DMS 273 treated with DMSO at 0.1 percent for 48 hours (cell line): ENCODE data around the gene DCLRE1C.
"Not testable (repeated sequence)": the region's sequence is repeated elsewhere in the genome, so short reads cannot be mapped to it uniquely, and the experiment has no call there.

Source experiments
- DNase-seq: peaks from one replicate; lab custom pipeline; 2025; lab: John Stamatoyannopoulos, UW

DCLRE1C gene

DNA sequence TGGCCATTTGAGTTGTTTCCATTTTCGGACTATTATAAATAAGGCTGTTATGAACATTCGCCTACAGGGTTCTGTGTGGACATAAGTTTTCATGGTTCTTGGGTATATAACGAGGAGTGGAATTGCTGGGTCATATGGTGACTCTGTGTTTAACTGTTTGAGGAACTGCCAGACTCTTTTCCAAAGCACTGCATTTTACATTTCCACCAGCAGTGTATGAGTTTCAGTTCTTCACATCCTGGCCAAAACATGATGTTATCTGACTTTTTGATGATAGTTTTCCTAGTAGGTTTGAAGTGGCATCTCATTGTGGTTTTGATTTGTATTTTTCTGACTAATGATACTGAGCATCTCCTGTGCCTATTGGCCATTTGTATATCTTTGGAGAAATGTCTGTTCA lies 69.8 kb downstream of the DCLRE1C start:
- DNase-seq: no peak

DNA sequence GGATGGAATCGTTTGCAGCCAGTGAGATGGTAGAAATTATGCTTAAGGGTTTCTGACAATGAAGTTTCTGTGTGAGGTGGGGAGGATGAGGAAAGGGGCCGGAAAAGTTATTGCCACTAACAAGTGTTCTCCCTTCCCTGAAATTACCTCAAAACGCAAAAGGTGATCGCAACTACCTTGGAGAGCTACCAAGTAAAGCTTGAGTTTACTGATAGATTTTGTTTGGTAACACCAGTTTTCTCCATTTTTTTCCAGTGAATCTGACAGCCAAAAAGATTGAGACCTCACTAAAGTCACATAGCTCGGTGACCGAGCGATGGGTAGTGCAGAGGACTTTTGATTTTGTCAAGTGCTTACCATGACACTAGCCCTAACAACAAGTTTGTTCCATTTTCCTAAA lies 73.7 kb downstream of the DCLRE1C start:
- no peak for DNase-seq

DNA sequence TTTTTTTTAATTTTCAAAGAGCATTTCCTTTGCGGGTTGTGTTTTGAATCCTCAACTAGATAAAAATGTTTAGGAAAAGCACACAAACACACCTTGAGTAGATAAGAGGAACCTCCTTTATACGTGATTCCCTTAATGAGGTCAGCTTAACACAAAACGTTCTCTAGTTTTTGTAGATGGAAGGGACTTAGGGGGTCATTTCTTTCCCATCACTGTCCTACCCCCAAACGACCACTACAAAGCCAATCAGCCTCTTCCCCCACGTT lies 74.0 kb downstream of the DCLRE1C start:
- no peak for DNase-seq

DNA sequence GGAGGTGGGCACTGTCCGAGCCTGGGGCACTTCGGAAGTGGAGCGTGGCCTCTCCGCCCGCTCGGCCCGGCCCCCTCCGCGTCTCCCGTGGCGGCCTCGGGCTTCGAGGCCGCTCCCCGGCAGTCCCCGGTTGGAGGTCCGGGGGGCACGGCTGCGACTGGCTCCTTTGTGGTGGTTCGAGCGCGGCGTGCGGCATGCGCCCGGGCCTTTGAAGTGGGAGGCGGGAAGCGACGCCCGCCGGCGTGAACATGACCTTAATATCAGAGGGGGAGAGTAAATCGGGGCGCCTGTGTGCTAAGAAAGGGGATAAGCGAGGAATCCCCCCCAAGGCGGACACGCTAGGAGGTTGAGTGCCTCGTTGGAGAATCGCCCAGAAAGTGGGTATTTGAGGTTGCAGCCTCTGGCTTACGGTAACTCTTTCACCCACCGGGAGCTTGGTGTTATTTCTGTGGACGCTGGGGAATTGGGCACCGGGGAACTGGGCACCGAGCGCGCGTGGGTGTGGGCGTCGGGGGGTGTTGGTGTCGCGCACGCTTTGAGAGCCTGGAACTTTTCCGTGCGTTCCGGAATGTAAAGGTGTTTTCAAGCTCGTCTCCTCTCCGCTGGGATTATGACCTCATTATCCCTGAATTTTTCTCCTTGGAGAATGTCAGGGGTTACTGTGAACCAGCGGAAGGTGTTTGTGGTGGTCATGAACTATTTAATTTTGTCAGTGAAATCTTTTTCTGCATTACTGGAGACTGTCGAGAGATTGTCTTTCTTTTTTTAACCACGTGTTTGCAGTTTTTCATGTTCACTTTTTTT lies 74.6 kb downstream of the DCLRE1C start:
- no peak for DNase-seq

DNA sequence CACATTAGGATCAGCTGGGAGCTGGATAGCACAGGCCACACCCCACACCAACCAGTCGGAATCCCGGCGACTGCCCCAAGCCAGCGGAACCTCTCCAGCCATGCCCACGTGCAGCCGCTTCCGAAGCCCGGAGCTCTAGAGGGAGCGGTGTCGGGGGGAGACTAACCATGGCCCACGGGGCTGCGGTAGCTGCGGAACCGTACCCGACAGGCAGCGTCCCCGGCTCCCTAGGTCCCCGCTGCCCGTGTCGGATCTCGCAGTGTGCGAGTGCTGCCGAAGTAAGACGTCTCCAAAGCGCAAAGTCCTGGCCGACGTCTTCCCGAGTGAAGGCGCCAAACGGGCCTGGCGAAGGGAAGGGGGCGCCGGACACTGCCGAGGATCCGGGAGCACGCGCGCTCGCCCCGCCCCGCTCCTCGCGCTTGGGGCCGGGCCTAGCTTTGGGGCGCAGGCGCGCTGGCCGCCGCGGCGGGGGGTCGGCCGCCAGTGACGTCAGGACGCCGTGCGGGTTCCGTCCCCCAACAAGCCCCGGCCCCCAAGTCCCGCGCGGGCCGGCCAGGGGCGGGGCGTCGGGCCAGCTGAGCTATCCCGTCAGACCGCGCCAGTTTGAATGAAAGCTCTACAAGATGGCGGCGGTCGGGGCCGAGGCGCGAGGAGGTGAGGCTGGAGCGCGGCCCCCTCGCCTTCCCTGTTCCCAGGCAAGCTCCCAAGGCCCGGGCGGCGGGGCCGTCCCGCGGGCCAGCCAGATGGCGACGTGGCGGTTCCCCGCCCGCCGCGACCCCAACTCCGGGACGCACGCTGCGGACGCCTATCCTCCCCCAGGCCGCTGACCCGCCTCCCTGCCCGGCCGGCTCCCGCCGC lies 75.4 kb downstream of the DCLRE1C start, which contains the start of gene SUV39H2:
Gene SUV39H2 (plus strand): TSS at position 601 of the 858 bp plus-strand sequence. CDS start 23 bp downstream, at position 624.
- peak; percentile 55 for DNase-seq

DNA sequence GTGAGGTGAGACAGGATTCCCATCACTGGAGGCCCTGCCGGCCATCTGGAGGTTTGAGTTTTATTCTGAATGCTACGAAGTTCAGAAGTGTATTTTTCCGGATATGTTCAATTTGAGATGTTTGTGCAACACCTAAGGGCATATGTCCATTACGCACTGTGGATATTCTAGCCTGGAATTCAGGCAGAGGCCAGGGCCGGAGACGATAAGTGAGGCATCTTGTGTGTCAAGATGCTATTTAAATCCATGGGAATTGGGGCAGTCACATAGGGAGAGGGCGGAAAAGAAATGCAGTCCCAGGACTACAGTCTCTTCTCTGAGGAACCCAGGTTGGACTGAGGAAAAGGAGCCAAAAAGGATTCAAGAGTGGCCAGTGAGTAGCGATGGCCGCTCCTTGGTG lies 77.1 kb downstream of the DCLRE1C start:
- DNase-seq: no peak

DNA sequence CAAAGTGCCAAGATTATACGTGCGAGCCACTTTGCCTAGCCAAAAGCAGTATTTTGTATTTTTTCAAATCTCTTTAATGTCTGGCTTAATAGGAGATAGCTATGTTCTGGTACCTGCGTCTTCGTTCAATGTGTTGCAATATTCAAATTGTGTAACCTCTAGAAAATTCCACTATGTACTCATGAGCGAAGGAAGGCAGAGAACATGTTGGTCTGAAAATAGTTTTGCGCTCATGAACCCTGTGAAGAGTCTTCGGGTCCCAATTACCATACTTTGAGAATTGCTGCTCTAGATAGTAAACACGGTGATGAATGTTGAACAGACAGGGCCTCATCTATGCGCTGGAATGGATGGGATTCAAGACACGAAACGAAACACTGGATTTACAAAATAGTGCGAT lies 78.0 kb downstream of the DCLRE1C start:
- no peak for DNase-seq

DNA sequence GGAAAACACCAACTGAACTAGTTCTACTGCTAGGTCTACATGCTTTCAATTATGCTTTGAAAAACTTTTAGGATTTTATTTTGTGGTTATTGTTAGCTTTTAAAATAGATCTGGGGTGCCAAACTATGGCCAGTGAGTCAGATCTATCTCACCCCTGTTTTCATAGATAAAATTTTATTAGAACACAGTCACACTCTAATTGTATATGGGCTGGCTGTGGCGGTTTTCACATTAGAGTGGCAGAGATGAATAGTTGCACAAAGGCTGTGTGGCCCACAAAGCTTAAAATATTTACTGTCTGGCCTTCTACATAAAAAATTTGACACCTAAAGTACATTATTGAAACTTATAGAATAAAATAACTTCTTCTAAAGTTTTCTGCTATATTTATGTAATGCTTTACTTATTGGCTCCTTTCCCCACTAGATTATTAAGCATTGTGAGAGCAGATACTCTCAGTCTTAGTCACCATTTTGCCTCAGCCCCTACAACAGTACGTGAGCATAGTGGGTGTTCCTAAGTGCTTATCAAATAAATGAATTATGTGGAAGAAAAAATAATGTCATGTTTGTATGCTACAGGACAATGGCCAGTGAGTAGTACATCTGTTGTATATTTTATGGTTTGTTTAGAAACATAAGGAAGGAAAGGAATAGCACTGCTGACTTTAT lies 80.7 kb downstream of the DCLRE1C start:
- DNase-seq: no peak

DNA sequence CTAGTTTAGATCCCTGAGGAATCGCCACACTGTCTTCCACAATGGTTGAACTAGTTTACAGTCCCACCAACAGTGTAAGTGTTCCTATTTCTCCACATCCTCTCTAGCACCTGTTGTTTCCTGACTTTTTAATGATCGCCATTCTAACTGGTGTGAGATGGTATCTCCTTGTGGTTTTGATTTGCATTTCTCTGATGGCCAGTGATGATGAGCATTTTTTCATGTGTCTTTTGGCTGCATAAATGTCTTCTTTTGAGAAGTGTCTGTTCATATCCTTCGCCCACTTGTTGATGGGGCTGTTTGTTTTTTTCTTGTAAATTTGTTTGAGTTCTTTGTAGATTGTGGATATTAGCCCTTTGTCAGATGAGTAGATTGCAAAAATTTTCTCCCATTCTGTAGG lies 89.0 kb downstream of the DCLRE1C start:
- not testable (repeated sequence) for DNase-seq

DNA sequence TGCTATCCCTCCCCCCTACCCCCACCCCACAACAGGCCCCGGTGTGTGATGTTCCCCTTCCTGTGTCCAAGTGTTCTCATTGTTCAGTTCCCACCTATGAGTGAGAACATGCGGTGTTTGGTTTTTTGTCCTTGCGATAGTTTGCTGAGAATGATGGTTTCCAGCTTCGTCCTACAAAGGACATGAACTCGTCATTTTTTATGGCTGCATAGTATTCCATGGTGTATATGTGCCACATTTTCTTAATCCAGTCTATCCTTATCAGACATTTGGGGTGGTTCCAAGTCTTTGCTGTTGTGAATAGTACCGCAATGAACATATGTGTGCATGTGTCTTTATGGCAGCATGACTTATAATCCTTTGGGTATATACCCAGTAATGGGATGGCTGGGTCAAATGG lies 89.4 kb downstream of the DCLRE1C start:
- not testable (repeated sequence) for DNase-seq

DNA sequence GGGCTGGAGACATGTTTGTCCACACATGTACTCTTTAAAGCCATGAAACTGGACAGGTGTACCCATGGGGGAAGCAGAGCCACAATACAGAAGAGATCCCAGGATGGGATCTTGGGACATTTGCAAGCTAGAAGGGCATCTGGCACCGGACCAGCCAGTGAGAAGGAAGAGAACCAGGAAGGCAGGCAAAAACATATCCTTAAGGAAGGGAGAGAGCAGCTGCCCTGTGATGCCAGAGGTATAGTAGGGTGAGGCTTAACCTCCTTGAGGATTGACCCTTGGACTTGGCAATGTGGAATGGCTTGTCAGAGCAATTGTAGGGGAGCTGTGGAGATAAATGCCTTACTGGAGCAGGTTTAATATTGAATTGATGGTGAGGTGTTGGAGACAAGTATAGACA lies 93.1 kb downstream of the DCLRE1C start:
- DNase-seq: no peak

DNA sequence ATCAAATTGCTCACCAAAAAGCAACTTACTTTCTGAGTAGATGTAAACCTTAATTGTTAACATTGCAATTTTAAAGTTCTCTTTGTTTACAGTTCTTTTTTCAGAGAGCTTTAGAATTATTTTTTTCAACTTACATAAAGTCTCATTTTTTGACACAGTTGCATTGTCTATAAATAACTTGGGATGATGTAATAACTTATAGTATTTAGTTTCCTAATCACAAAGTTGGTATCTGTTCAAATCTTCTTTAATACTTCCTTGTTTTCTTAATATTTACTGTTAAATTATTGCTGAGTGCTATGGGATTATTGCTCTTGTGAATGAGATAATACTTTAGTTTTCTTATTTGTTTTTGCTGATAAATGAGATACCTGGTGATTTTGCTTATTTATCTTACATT lies 94.1 kb downstream of the DCLRE1C start:
- DNase-seq: no peak

DNA sequence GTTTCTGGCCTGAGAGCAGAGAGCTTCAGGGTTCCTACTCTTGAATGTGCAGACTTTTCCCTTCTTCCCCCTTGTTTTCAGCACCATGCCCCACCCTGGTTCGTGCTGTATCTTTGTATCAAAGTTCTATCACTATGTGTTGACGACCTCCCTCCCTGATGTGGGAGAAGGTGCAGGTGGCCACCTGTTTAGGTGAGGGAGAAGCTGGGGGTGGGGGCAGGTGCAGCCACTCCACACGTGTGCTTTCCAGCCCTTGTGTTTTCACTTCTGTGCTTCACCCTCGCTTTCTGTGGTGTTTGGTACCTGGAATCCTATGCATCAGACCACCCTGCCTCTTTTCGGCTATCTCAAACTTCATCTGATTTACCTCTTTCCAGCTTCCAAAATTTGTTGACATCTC lies 94.9 kb downstream of the DCLRE1C start:
- DNase-seq: no peak

DNA sequence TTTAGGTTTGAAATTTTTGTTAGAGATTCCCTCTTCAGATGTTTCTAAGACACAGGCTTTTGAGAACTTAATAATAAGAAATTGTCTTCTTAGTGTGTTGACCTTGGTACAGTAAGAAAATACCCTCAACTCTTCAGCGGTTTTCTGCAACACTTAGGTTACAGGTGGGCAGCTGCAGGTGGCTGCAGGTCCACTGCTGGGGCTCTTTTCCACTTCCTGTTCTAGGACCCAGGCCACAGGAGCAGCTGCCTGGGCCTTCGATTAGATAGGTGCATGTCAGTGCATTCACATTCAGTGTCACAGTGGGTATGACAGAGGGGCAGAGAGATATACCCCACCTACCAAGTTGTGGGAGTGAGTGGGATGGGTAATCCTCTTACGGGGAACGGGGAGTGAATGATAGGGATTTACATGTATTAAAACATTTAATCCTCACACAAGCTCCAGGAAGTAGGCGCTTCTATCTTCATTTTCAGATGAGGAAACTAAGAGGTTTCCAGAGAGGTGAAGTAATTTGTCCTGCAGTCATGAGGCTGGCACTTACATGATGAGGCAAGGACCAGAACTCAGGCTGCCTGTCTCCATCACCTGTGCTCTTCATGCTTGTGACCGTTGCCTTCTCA lies 95.4 kb downstream of the DCLRE1C start:
- no peak for DNase-seq

DNA sequence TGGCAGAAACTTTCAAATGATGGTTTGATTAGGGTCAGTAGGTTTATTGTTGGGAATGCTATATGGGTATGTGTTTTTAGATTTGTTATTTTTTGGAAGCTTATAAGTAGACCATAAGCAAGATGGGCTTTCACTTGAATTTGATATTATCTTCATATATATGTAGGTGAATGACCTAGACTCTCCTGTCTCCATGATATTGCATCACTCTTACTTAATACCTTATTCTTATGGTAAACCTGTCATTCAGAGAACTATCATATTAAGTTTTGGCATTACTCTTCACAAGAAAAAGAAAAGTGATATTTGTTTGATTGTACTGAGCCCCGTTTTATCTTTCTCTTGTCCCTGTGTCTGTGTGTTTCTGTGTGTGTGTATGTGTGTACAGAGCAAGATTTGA lies 98.4 kb downstream of the DCLRE1C start:
- no peak for DNase-seq

DNA sequence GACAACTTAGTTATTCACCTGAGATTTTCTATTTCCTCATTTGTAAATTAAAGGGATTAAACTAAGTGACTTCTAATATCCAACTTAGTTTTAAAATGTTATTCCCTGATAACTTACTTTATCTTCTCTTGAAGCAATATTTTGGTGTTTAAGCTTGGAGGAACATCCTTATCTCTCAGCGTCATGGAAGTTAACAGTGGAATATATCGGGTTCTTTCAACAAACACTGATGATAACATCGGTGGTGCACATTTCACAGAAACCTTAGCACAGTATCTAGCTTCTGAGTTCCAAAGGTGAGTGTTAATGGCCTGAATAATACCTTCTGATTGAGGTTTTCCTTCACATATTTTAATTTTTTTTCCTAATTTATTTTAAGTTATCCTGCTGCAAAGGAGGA lies 101.7 kb downstream of the DCLRE1C start:
- no peak for DNase-seq
